HepG2 (cell line): Measurements from ENCODE around the gene SEM1. TPM values are rescaled to one million over a fixed set of nuclear protein-coding genes. Genes with fewer than 3 reads are reported as not detected.
A peak's percentile ranks its signal among the peaks of the same experiment; 100 is the strongest.

ENCODE experiments used
- FIP1L1 ChIP-seq: fragments of 200-400 bp; formaldehyde crosslinking; IDR thresholded peaks from 2 replicates; pipeline ENCODE4 v1.6.1; 2018; ENCODE audit warnings: low read depth, mild to moderate bottlenecking, low read length, moderate library complexity, borderline replicate concordance; ENCODE audit not compliant: insufficient read depth
- GTF2F1 ChIP-seq: fragments of 150-350 bp; IDR thresholded peaks from 2 replicates; pipeline ENCODE4 v1.6.1; 2014; ENCODE audit warnings: low read length
- HMGXB3 ChIP-seq: sonication (generic); formaldehyde crosslinking; IDR thresholded peaks from 2 replicates; pipeline ENCODE4 v1.4.0; 2020; ENCODE audit warnings: missing genetic modification reagents, borderline replicate concordance
- KDM5B ChIP-seq: sonication (generic); formaldehyde crosslinking; IDR thresholded peaks from 2 replicates; pipeline ENCODE4 v1.4.0; 2020; ENCODE audit warnings: missing genetic modification reagents, mild to moderate bottlenecking, borderline replicate concordance
- RFXANK ChIP-seq: IDR thresholded peaks from 2 replicates; pipeline ENCODE4 v1.6.1; 2016
- SMAD1 ChIP-seq: sonication (generic); formaldehyde crosslinking; IDR thresholded peaks from 2 replicates; pipeline ENCODE4 v1.4.0; 2020; ENCODE audit warnings: missing genetic modification reagents, low read depth, mild to moderate bottlenecking, borderline replicate concordance
- TBP ChIP-seq: sonication (generic); formaldehyde crosslinking; IDR thresholded peaks from 2 replicates; pipeline ENCODE4 v1.5.0; 2020; ENCODE audit warnings: missing genetic modification reagents
- ZBTB33 ChIP-seq: sonication (generic); formaldehyde crosslinking; IDR thresholded peaks from 2 replicates; pipeline ENCODE4 v1.4.0; 2020; ENCODE audit warnings: missing genetic modification reagents
- ZFP37 ChIP-seq: sonication (generic); formaldehyde crosslinking; IDR thresholded peaks from 2 replicates; pipeline ENCODE4 v1.4.0; 2020; ENCODE audit warnings: missing genetic modification reagents, borderline replicate concordance
- ZNF260 ChIP-seq: sonication (generic); formaldehyde crosslinking; IDR thresholded peaks from 2 replicates; pipeline ENCODE4 v1.4.0; 2020; ENCODE audit warnings: missing genetic modification reagents, low read depth, mild to moderate bottlenecking, borderline replicate concordance
- ZNF383 ChIP-seq: sonication (generic); formaldehyde crosslinking; IDR thresholded peaks from 2 replicates; pipeline ENCODE4 v1.4.0; 2020; ENCODE audit warnings: missing genetic modification reagents, mild to moderate bottlenecking, borderline replicate concordance
- ZNF510 ChIP-seq: sonication (generic); formaldehyde crosslinking; IDR thresholded peaks from 2 replicates; pipeline ENCODE4 v1.4.0; 2020; ENCODE audit warnings: low read depth, mild to moderate bottlenecking, missing genetic modification reagents
- ZNF572 ChIP-seq: sonication (generic); formaldehyde crosslinking; IDR thresholded peaks from 2 replicates; pipeline ENCODE4 v1.5.1; 2020; ENCODE audit warnings: mild to moderate bottlenecking, missing genetic modification reagents
- ZNF672 ChIP-seq: sonication (generic); formaldehyde crosslinking; IDR thresholded peaks from 2 replicates; pipeline ENCODE4 v1.8.1; 2022; ENCODE audit warnings: missing genetic modification reagents
- polyA plus RNA-seq, 8 experiments: library from polyadenylated mRNA; depleted of rRNA in 3 of 8; stranded (reverse) in 7 of 8; unstranded in 1 of 8; fragments of >200 nt; fragmentation: Illumina TruSeq in 4 of 8; extraction: Trizol in 4 of 8; gene quantifications; 2 replicates each; pipeline versions ENCODE4 v1.2.1 to v1.2.3, GENCODE V29; 2011 to 2016; ENCODE audit warnings: low read depth in 4 of 8, missing spikeins in 1 of 8, mixed read lengths in 1 of 8; ENCODE audit not compliant: insufficient read depth in 1 of 8
- total RNA-seq, 5 experiments: library from RNA; depleted of rRNA; stranded (reverse); fragments of >200 nt; fragmentation: Illumina TruSeq; extraction: Trizol; gene quantifications; 2 replicates each; pipeline ENCODE4 v1.2.3, GENCODE V29; 2016; ENCODE audit warnings: low read depth in 1 of 5
- TF ChIP-seq, protein P1 (sequence below): sonication (generic); formaldehyde crosslinking; IDR thresholded peaks from 2 replicates; pipeline ENCODE4 v1.8.0; 2022; ENCODE audit warnings: missing genetic modification reagents, low read depth, mild to moderate bottlenecking, borderline replicate concordance

Gene SEM1
- total and polyA plus RNA-seq, 2 of the 13 experiments (the other 11 are each of a cell fraction or from before 2014, with no cell fraction given): 40.7 to 174 TPM

GRCh38 chr7:96709381-96710228 lies at the start of gene SEM1 (continued):
- 0 out of 2 replicates have a peak, but pooled peaks have one; percentile 35 for TF ChIP-seq ZFP37 (CRISPR knock-in tag)
- TF ChIP-seq TBP: no peak
- no peak for TF ChIP-seq ZNF510 (CRISPR knock-in tag)
- TF ChIP-seq ZNF383 (CRISPR knock-in tag): no peak
- no peak for TF ChIP-seq ZNF572 (CRISPR knock-in tag)
- TF ChIP-seq, protein P1, sequence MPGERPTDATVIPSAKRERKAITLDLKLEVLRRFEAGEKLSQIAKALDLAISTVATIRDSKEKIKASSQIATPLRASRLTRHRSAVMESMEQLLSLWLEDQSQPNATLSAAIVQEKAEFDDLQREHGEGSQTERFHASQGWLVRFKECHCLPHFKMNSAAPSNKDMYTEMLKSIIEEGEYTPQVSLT: no peak
- no peak for TF ChIP-seq FIP1L1
- no peak for TF ChIP-seq SMAD1 (CRISPR knock-in tag)
- TF ChIP-seq KDM5B: peak; percentile 90; the same call in 1 of the 2 replicates
- no peak for TF ChIP-seq HMGXB3 (CRISPR knock-in tag)
- no peak for TF ChIP-seq ZNF672 (CRISPR knock-in tag)
- TF ChIP-seq ZNF260 (CRISPR knock-in tag): no peak
- TF ChIP-seq ZBTB33 (CRISPR knock-in tag): no peak
- TF ChIP-seq RFXANK: 0 out of 2 replicates have a peak, but pooled peaks have one; percentile 46
- TF ChIP-seq GTF2F1: no peak
